Mammary microvascular endothelial cell (primary cell): ENCODE measurements around the gene TUBGCP4. TPM values are rescaled to one million over a fixed set of nuclear protein-coding genes. Genes with fewer than 3 reads are reported as not detected.

Experiments
- total RNA-seq: library from RNA; depleted of rRNA; stranded (reverse); fragments of >200 nt; gene quantifications from 2 replicates; pipeline ENCODE4 v1.2.3, GENCODE V29; 2015

The TUBGCP4 gene, protein sequence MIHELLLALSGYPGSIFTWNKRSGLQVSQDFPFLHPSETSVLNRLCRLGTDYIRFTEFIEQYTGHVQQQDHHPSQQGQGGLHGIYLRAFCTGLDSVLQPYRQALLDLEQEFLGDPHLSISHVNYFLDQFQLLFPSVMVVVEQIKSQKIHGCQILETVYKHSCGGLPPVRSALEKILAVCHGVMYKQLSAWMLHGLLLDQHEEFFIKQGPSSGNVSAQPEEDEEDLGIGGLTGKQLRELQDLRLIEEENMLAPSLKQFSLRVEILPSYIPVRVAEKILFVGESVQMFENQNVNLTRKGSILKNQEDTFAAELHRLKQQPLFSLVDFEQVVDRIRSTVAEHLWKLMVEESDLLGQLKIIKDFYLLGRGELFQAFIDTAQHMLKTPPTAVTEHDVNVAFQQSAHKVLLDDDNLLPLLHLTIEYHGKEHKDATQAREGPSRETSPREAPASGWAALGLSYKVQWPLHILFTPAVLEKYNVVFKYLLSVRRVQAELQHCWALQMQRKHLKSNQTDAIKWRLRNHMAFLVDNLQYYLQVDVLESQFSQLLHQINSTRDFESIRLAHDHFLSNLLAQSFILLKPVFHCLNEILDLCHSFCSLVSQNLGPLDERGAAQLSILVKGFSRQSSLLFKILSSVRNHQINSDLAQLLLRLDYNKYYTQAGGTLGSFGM
- 13.9 and 15.9 TPM in 2 replicates for total RNA-seq

DNA sequence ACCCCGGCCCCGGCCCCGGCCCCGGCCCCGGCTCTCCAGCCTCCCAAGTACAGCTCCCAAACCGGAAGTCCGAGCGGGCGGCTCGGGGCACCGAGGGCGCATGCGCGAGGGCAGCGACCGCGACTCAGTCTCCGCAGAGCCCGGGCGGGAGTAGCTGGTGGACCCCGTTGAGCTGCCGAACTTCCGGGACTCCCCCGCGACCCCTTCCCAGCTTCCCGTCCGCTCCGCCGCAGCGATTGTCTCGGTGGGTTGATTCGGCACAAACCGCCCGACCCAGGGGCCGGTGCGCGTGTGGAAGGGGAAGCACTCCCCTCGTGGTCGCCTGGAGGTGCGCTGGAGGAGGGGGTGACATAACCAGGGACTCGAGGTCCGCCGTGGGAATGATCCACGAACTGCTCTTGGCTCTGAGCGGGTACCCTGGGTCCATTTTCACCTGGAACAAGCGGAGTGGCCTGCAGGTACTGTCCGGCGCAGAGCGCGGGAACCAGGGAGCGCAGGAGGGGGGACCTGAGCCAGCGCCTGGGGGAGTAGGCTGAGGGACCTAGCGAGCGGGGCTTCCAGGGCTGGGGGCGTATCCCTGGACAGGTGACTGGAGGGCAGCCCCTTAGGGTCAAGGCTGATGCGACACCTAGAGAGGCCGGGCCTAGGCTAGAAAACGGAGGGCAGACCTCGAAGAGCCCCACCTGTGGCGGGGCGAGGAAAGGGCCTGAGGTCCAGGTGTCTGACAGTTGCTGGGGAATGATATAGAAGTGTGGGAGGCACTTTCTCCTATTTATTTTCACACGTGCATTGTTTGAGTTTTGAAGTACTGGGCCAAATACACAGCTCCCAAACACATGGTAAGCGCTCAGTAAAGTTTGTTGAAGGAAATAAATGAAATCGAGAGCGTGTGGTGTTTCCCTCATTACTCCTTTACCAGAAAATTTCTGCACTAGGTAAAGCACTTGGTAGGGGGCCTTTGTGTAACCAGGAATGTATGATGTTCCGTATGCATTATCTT, at the start of gene TUBGCP4, which contains the start of gene ZSCAN29:
Gene TUBGCP4, plus strand, starts transcription at position 127 of the 1,000 bp plus-strand sequence. Its CDS starts 254 bp downstream, at position 381.
Gene ZSCAN29, minus strand, starts transcription at position 69 of the 1,000 bp plus-strand sequence. CDS start 1,130 bp downstream, outside the sequence.

DNA sequence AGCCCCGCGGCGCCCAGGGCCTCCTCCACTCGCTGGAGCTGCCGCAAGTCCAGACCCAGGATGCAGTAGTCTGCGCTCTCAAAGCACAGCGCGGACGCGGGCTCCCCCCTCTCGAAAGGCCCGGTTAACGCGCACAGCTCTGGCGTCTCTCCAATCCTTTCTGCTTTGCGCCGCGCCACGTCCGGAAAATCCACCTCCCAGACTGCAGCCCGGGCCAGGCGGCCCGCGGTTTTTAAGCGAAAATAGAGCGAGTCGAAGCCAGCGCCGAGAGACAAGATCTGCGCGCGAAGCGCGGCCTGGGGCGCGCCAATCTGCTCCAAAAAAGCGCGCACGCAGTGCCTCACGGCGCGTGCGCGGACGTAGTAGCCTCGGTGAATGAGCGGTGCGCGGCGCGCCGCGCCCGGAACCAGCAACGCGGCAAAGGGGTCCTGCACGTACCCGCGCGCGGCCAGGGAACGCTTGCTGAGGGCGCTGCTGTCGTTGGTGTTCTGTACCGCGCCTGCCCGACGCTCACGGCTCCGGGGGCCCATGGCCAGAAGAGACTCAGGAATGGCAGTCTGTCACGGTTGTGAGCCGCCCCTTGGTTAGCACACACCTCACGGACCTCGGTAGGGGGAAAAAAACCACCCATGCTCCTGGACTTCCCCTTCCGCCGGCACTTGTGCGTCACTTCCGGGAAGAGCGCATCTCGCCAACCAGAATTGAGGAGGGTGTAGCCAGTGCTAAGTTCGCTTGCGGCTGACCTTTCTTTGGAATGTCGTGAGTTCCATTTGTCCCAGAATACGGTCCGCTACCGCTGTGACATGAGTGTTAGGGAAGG, 40.7 kb upstream of the TUBGCP4 start, which contains the start of gene LCMT2:
Gene LCMT2, minus strand, starts transcription at position 614 of the 820 bp plus-strand sequence. Its CDS starts 84 bp downstream, at position 530.

Other genes with a start within 250 kb of the TUBGCP4 start
- 18.9 and 20.4 TPM in 2 replicates for gene TMEM62, start 237.5 kb upstream of the TUBGCP4 start, total RNA-seq
- 55.0 and 59.1 TPM in 2 replicates for gene CCNDBP1, start 185.7 kb upstream of the TUBGCP4 start, total RNA-seq
- gene EPB42, start 150.1 kb upstream of the TUBGCP4 start, total RNA-seq: not detected in 2 replicates
- gene TGM5, start 104.2 kb upstream of the TUBGCP4 start, total RNA-seq: not detected in 2 replicates
- not detected in 2 replicates for gene TGM7, start 68.8 kb upstream of the TUBGCP4 start, total RNA-seq
- gene LCMT2, start 40.5 kb upstream of the TUBGCP4 start, total RNA-seq: 4.5 and 5.4 TPM in 2 replicates
- 5.8 and 7.2 TPM in 2 replicates for gene ZSCAN29, start 58 bp upstream of the TUBGCP4 start, total RNA-seq
- 19.8 and 24.3 TPM in 2 replicates for gene TP53BP1, start 122.1 kb downstream of the TUBGCP4 start, total RNA-seq
- gene MAP1A, start 146.5 kb downstream of the TUBGCP4 start, total RNA-seq: 0.67 and 0.84 TPM in 2 replicates
- 7.4 and 22.0 TPM in 2 replicates for gene PPIP5K1, start 219.1 kb downstream of the TUBGCP4 start, total RNA-seq
- gene CKMT1B, start 222.9 kb downstream of the TUBGCP4 start, total RNA-seq: not detected in 2 replicates
- gene STRC, start 247.7 kb downstream of the TUBGCP4 start, total RNA-seq: not detected in 2 replicates